Skeletal muscle tissue (tissue), 4 donors: Measurements from ENCODE around the gene GID8. TPM values are rescaled to one million over a fixed set of nuclear protein-coding genes. Genes with fewer than 3 reads are reported as not detected.

Experiments
- H3K27ac ChIP-seq: one replicate; pipeline ENCODE4 v1.7.0; 2013; ENCODE audit warnings: mild to moderate bottlenecking, low read depth, low read length, inconsistent platforms
- H3K27me3 ChIP-seq, 3 donors: one replicate each; pipeline ENCODE4 v1.7.0; 2013; ENCODE audit warnings: low read length in 3 of 3; ENCODE audit not compliant: control insufficient read depth in 3 of 3, insufficient read depth in 3 of 3
- H3K36me3 ChIP-seq, 3 donors: one replicate each; pipeline ENCODE4 v1.7.0; 2013; ENCODE audit warnings: low read length in 3 of 3; ENCODE audit not compliant: control insufficient read depth in 3 of 3, insufficient read depth in 3 of 3
- H3K4me1 ChIP-seq, 3 donors: one replicate each; pipeline ENCODE4 v1.7.0; 2013; ENCODE audit warnings: low read length in 3 of 3, mild to moderate bottlenecking in 3 of 3; ENCODE audit not compliant: control insufficient read depth in 3 of 3, insufficient read depth in 3 of 3
- H3K4me3 ChIP-seq, 3 donors: one replicate each; pipeline ENCODE4 v1.7.0; 2013; ENCODE audit warnings: low read length in 3 of 3
- H3K9ac ChIP-seq, 3 donors: one replicate each; pipeline ENCODE4 v1.7.0; 2013; ENCODE audit warnings: low read length in 3 of 3, mild to moderate bottlenecking in 3 of 3, moderate library complexity in 2 of 3, low read depth in 1 of 3
- H3K9me3 ChIP-seq, 3 donors: one replicate each; pipeline ENCODE4 v1.7.0; 2013; ENCODE audit warnings: low read length in 3 of 3; ENCODE audit not compliant: control insufficient read depth in 3 of 3
- total RNA-seq: library from RNA; depleted of rRNA; stranded (reverse); fragments of >200 nt; gene quantifications from one replicate; pipeline ENCODE4 v1.2.3, GENCODE V29; 2014
- donor health status: Osteomylitis.

Gene GID8
- total RNA-seq, 1 donor from 2014 or later: 28.7 TPM

DNA sequence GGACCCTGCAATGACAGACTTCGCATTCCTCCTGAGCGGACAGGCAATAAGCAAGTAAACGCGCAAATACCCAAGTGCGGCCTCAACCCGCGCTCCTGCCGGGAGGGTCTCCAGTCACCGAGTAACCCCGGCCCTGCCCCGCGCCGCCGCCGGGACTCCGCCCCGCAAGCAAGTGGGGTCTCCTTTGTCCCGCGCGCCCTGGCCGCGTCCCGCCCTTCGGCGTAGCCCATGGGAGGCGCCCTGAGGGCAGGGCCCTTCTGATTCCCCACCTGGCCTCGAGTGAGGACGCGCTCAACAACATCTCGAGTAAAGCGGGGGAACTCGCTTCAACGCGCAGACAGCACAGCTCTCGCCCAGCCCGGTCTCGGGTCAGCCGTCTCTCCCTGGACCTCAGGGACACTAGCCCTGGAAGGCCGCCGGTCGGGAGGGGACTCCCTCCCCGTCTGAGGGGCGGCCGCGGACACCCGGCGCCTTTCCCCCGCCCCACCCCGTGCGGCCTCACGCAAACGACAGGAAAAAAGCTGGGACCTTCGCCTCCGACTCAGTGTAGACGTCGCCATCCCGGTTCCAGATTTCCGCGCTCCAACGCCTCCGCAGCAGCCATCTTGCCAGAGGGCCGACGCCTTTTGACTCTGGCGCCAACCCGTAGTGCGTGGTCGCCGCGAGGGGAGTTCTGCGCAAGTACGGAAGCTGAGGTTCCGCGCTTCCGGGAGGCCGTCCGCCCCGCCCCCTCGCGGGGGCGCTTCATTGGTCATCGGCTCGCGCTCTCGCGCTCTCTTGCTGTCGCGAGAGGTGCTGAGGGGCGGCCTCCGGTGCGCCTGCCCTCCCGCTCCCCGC lies 461 bp upstream of the GID8 start:
- Histone ChIP-seq H3K36me3 (peaks cover 8 to 22% (median 15%) of the 10 kb centered on the region in 3 donors), H3K4me1 (peaks cover 33 to 53% (median 52%) of the 10 kb centered on the region in 3 donors), H3K9me3 (no peaks in the 10 kb centered on the region), H3K9ac (peak overlapping the region; percentile 93 to 95 (median 94)), H3K4me3 (peak overlapping the region; percentile 93 to 97 (median 96)), H3K27ac (peak overlapping the region; percentile 86), H3K27me3 (no peaks in the 10 kb centered on the region)

DNA sequence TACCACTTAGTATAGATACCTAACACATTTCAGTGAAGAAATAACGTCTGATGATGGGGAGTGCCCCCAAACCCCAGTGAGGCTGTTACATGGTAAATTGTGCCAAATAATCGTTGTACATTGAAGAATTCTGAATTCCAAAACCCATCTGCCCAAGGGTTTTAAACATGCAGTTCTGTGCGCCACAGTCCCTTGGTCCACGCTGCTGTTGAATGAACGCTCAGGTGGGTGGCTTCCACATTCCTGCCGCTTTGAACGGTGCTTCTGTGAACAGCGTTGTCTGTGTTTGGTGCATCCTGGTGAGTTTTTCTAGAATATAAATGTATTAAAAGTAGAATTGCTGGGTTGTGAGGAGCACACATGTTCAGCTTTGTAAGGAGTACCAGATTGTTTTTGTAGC lies 2.9 kb downstream of the GID8 start:
- Histone ChIP-seq H3K27me3 (no peaks in the 10 kb centered on the region), H3K27ac (no peak overlapping the region), H3K4me3 (no peak overlapping the region), H3K9me3 (no peaks in the 10 kb centered on the region), H3K9ac (no peak overlapping the region), H3K36me3 (peaks cover 23 to 38% (median 37%) of the 10 kb centered on the region in 3 donors), H3K4me1 (peaks cover 21 to 36% (median 31%) of the 10 kb centered on the region in 3 donors)

DNA sequence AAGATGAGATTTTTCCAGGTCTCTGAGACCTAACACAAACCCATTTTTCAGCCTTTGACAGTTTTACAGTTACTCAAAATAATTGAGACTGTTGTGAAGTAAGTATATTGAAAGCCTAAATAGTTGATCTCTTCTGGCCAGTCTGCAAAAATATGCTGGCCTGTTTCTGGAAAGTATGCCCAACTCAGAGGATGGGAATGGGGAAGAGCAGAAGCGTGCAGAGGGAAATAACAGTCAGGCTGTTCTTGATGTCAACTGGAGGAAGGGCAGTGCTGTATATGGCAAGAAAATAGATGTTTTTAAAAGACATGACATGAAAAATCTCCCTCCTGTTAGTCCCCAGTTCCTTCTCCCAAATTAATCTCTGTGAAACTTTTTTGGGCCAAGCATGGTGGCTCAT lies 3.8 kb downstream of the GID8 start:
- no peaks in the 10 kb centered on the region for H3K27me3 ChIP-seq
- no peaks in the 10 kb centered on the region for H3K9me3 ChIP-seq
- no peak overlapping the region for H3K9ac ChIP-seq
- no peak overlapping the region for H3K27ac ChIP-seq
- H3K4me1 ChIP-seq: peaks cover 17 to 30% (median 24%) of the 10 kb centered on the region in 3 donors
- H3K36me3 ChIP-seq: peaks cover 31 to 48% (median 46%) of the 10 kb centered on the region in 3 donors
- H3K4me3 ChIP-seq: no peak overlapping the region

DNA sequence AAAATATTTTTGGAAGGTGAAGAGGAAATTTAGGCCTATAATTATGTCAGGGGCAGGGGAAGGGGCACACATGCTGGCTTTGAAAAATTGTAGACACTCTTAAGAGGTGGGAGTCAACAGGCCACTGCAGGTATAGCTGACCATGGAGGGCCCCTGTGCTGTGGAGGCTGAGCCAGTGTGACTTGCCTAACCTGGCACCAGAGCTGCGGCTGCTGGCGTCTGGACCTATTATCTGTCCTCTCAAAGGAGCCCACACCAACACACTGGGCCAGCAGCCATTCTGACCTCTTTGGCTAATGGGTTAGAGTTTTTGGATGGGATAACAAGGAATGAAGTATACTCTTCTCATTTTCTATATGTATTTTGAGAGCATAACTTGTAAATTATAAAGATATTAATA lies 4.5 kb downstream of the GID8 start:
- Histone ChIP-seq H3K4me1 (peaks cover 22 to 30% (median 26%) of the 10 kb centered on the region in 3 donors), H3K9ac (no peak overlapping the region), H3K36me3 (peaks cover 34 to 52% (median 51%) of the 10 kb centered on the region in 3 donors), H3K4me3 (no peak overlapping the region), H3K9me3 (no peaks in the 10 kb centered on the region), H3K27me3 (no peaks in the 10 kb centered on the region), H3K27ac (no peak overlapping the region)

DNA sequence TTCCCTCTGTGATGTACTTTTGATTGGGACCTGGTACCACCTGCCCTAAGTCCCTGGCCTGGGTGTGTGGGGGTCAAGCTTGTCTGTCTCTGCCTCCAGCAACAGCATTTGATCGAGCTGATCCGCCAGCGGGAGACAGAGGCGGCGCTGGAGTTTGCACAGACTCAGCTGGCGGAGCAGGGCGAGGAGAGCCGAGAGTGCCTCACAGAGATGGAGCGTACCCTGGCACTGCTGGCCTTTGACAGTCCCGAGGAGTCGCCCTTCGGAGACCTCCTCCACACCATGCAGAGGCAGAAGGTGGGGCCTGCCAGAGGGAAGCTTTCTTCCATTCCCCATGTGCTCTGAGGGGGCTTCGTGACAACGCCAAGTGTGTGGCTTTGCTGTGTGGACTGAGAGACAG lies 5.4 kb downstream of the GID8 start:
- H3K4me1 ChIP-seq: peaks cover 26 to 29% (median 28%) of the 10 kb centered on the region in 3 donors
- H3K36me3 ChIP-seq: peaks cover 38 to 60% (median 58%) of the 10 kb centered on the region in 3 donors
- H3K9me3 ChIP-seq: no peaks in the 10 kb centered on the region
- no peak overlapping the region for H3K4me3 ChIP-seq
- H3K27ac ChIP-seq: no peak overlapping the region
- H3K27me3 ChIP-seq: no peaks in the 10 kb centered on the region
- H3K9ac ChIP-seq: no peak overlapping the region

DNA sequence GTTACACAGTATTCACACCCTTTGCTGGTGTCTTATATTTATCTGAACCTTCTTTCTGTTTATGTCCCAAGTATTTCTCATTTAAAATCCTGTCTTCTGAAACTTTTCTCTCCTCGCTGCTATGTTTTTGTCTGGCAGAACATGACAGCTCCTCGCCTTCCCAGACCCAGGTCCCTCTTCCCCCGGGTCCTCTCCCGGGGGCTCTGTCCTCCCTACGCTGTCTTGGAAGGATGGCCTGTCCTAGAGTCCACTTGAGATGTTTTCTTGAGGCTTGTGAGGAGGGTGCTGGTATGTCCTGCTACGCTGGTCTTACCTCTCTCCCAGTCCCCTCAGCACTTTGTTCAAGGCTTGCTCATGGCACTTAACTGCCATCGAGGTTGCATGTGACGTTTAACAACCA lies 6.2 kb downstream of the GID8 start:
- Histone ChIP-seq H3K36me3 (peaks cover 42 to 62% (median 60%) of the 10 kb centered on the region in 3 donors), H3K4me1 (peaks cover 20 to 28% (median 26%) of the 10 kb centered on the region in 3 donors), H3K27ac (no peak overlapping the region)

DNA sequence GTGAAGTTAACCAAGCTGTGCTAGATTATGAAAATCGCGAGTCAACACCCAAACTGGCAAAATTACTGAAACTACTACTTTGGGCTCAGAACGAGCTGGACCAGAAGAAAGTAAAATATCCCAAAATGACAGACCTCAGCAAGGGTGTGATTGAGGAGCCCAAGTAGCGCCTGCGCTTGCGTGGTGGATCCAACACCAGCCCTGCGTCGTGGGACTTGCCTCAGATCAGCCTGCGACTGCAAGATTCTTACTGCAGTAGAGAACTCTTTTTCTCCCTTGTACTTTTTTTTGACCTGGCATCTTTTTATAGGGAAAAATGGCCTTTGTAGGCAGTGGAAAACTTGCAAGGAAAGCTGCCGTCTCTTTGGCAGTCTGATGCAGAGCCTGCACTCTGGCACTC lies 6.8 kb downstream of the GID8 start:
- peaks cover 14 to 23% (median 21%) of the 10 kb centered on the region in 3 donors for H3K4me1 ChIP-seq
- H3K4me3 ChIP-seq: no peak overlapping the region
- H3K9ac ChIP-seq: no peak overlapping the region
- no peaks in the 10 kb centered on the region for H3K27me3 ChIP-seq
- H3K36me3 ChIP-seq: peaks cover 43 to 65% (median 65%) of the 10 kb centered on the region in 3 donors
- H3K27ac ChIP-seq: no peak overlapping the region
- no peaks in the 10 kb centered on the region for H3K9me3 ChIP-seq

More for the DNA sequence above, 6.2 kb downstream of the GID8 start:
- no peak overlapping the region for H3K9ac ChIP-seq
- H3K27me3 ChIP-seq: no peaks in the 10 kb centered on the region
- no peak overlapping the region for H3K4me3 ChIP-seq
- H3K9me3 ChIP-seq: no peaks in the 10 kb centered on the region

DNA sequence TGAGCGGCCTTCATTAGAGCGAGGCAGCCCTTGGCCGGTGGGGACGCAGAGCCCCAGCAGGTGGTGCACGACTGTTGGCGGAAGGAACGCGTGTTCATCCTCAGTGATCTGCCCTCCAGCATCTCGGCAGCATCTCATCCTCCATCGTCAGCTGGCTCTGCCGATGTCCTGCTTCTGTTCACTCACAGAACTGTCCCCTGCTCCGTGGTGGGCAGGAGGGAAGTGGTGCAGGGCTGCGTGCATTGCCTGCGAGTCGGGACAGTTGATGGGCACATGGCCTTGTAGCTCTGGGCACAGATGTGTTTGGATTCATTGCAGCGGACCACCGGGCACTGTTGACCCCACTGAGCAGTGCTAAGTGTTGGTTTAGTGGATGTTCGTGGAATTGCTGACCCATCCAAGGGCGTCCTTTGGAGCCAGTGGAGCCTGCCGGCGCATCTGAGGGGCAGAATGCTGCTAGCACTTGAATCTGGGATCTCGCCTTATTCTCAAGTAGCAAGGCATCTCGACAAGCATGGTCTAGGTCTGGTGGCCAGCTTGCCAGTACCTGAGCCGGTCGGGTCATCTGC lies 7.9 kb downstream of the GID8 start:
- no peaks in the 10 kb centered on the region for H3K27me3 ChIP-seq
- H3K27ac ChIP-seq: no peak overlapping the region
- no peaks in the 10 kb centered on the region for H3K9me3 ChIP-seq
- no peak overlapping the region for H3K4me3 ChIP-seq
- peaks cover 50 to 75% (median 75%) of the 10 kb centered on the region in 3 donors for H3K36me3 ChIP-seq
- no peak overlapping the region for H3K9ac ChIP-seq
- H3K4me1 ChIP-seq: peaks cover 6 to 21% (median 16%) of the 10 kb centered on the region in 3 donors

DNA sequence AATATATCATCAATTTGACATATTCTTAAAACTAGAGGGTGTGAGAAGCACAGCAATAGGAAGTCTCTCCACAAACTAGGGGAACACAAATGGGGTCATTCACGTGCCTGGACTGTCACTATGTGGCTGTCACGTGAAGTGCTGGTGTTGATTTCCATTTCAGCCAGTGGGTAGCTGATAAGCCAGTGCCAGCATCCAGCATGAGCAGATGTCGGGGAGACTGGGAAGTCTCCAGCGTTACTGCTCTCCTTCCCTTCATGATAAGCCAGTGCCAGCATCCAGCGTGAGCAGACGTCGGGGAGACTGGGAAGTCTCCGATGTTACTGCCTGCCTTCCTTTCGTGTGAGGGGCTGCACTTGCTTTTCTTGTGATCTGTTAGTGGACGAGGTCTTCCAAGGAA lies 9.0 kb downstream of the GID8 start:
- no peaks in the 10 kb centered on the region for H3K9me3 ChIP-seq
- H3K36me3 ChIP-seq: peaks cover 48 to 69% (median 66%) of the 10 kb centered on the region in 3 donors
- no peak overlapping the region for H3K27ac ChIP-seq
- no peaks in the 10 kb centered on the region for H3K27me3 ChIP-seq
- no peak overlapping the region for H3K4me3 ChIP-seq
- peaks cover 0 to 21% (median 14%) of the 10 kb centered on the region in 3 donors for H3K4me1 ChIP-seq
- peak overlapping the region in 1 of 3 donors; percentile 58 for H3K9ac ChIP-seq
